NCI-H2227 (cell line): ENCODE measurements around the gene OSBP2.

Source experiments
- DNase-seq: peaks from one replicate; lab custom pipeline; 2025; ENCODE audit not compliant: unreplicated experiment; lab: John Stamatoyannopoulos, UW

The OSBP2 gene

GRCh38 chr22:30867746-30868662, 173.3 kb downstream of the OSBP2 start:
- DNase-seq: no peak

DNA sequence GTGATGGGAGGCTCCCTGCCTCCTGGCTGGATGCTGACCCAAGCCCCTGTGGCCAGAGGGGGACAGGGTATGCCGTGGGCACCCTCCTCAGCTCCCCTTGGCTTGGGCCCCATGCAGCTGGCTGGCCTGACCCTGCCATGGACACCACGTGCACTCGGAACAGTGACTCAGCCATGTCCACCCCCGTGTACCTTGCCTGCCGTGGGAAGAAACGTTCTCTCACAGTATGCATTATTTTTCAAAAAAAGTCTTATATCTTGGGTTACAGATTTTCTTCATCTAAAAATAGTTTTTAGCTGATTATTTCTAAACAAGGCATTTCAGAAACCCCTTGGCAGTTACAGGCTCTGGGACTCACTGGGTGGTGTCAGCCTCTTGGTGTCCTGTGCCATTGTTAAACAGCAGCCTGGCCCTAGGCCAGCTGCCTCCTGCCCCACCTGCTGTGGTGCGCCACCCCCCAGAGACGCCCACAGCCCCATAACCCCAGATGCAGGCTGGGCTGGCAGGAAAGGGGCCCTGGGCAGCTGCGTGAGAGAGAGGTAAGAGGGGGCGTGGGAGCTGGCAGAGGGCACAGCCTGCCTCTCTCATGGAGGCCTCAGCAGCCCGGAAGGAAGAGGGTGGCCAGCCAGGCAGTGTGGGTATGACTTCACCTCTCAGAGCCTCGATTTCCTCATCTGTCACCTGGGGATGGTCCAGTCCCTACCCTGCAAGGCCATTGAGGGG, 174.2 kb downstream of the OSBP2 start:
- DNase-seq: no peak

GRCh38 chr22:30869667-30870395, 175.2 kb downstream of the OSBP2 start:
- no peak for DNase-seq

DNA sequence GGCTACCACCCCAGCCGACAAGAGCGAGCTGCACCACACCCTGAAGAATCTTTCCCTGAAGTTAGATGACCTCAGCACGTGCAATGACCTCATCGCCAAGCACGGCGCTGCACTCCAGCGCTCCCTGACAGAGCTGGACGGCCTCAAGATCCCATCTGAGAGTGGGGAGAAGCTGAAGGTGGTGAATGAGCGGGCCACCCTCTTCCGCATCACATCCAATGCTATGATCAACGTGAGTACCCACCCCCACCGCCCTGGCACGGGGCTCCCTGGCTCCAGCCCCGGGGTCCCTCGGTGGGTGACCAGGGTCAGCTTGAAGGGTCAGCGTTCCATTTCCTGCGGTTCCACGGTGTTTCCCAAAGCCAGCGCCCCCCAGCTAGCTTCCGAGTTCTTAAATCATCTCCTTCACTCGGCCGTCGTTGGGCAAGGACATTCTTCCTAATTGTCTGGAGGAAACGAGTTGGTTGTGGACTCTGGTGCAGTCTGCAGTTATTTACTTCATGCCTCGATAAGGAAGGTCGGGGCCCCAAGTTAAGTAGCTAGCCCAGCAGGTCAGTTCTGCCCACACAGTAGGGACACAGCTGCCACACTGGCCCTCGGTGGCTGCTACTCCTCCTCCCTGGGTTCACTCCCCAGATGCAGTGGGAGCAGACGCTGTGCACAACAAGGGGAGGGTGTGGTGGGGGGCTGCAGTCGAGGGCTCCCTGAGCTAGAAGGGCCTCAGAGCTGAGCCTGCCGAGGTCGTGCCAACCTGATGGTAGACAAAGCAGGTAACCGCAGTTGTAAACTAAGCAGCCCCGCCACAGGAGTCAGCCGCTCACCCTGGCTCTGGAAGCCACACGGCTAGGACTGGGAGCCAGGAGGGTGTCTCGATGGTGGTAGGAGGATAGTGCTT, 176.0 kb downstream of the OSBP2 start:
- no peak for DNase-seq

DNA sequence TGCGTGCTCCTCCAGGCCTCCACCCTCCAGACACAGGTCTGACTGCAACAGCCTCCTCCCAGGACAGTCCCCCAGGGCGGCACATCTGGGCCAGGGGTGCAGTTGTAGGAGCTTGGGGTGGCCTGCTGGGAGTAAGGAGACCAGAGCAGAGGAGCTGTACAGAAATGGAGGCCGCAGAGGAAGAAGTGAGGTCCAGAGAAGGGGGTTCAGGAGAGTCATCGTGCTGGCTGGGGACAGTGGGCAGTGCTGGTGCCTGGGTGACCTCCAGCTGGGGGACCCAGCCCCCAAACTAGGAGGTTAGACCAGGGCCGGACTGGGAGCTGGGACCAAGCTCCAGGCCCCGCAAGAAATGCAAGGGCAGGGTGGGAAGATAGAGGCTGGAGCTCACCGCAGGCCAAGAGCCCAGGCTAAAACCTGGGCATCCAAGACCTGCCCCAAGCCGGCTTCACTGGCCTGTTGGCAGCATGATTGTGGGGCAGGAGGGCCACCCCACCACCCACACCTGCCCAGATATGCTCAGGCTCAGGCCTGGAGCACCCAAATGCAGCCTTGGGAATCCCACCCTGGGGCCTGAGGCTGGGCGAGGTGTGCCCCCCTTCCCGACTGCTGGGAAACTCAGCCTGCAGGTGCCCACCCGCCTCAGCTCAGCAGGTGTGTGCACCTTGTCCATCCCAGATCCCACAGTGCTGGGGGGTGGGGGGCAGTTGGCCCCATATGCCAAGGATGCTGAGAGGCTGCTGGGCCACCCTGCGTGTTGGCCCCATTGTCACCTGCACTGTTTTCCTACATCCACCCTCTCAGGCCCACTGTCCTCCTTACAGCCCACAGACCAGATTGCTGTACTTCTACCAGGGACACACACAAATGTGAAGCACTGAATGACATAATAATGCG, 177.0 kb downstream of the OSBP2 start:
- no peak for DNase-seq

DNA sequence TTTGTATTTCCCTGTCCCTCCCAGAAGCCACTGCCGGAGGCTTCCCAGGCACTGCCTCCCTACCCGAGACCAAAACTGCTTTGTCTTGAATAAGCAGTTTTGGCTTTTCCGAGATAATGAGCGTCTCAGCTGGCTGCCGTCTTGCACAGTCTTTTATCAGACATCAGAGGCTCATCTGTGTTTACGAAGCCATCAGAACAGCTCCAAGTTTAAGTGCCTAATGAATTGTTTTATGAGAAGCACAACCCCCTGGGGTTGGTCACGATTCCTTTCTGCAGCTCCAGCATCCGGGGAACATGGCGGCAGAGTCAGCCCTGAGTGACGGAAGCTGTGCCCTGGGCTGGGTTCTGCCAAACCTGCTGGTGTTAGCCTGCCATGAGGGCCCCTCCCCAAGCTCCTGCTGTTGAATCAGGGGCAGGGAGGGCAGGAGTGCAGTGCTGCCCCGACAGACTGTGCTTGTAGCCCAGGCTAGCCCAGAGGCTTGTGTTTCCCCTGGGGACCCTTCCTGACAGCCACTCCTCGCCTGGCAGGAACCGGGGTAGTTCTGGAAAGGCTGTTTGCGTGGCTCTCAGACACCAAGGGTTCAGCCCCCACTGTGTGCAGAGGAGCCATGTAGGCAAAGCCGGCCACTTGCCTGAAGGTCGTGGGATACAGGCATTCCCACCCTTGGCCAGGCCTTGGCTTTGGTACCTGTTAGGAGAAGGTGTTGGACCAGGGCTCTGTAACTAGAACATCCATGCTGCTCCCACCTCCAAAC, 177.8 kb downstream of the OSBP2 start:
- peak; percentile 79 for DNase-seq

- no peak for DNase-seq
Measured at GRCh38 chr22:30873086-30873650, 178.5 kb downstream of the OSBP2 start.

GRCh38 chr22:30873661-30874060, 179.0 kb downstream of the OSBP2 start:
- no peak for DNase-seq

GRCh38 chr22:30874431-30875370, 180.0 kb downstream of the OSBP2 start:
- DNase-seq: no peak

DNA sequence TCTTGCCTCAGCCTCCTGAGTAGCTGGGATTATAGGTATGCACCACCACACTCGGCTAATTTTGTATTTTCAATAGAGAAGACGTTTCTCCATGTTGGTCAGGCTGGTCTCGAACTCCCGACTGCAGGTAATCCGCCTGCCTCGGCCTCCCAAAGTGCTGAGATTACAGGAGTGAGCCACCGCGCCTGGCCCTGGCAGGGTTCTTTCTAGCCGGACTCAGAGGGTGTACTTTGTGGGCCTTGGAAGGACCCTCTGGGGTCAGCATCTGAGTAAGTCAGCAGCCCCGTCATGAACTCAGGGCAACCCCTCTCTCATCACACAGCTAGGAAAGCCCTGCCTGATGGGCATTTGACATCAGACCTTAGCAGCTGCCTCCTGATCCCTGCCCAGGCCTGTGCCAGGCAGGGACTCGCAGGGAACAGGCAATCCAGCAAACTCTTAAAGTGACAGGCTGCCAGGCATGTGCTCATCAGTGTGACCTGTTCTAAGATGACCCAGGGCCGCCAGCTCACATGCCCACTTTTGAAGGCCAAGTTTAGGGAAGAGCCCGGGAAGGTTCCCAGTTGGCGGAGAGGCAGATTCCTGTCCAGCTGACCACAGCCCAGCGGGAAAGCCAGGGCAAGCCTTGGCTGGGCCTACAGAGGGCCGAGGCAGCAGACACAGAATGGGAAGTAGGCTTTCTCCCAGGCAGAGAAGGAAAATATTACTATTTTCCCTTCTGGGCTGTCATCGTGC, 181.0 kb downstream of the OSBP2 start:
- DNase-seq: no peak

GRCh38 chr22:30876221-30876751, 181.6 kb downstream of the OSBP2 start:
- no peak for DNase-seq

DNA sequence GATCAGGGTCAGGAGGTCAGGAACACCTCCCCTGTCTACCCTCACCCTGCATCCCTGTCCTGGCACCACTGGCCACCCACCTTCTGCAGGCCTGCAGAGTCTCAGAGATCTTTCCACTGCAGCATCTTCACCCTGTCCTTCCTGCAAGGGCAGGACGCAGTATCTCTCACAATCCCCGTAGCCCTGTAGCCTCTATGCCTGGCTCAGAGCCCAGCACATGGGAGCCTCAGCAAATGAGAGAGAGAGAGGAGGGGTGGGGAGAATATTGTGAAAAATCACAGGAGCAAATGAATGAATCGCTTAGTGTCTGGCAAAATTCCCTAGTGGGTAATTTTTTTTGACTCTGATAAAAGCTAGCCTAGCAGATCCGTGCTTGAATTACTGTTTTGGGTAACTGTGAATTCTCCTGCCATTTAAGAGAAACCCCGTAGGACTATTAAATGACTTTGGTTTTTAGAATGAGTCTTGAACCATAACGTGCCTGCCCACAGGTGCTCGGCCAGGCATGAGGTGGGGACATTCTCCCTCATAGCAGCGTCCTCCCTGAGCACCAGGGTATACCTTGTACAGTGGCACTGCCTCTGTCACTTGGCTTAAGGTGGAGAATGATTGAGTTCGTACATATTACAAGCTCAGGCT, 182.4 kb downstream of the OSBP2 start:
- no peak for DNase-seq

DNA sequence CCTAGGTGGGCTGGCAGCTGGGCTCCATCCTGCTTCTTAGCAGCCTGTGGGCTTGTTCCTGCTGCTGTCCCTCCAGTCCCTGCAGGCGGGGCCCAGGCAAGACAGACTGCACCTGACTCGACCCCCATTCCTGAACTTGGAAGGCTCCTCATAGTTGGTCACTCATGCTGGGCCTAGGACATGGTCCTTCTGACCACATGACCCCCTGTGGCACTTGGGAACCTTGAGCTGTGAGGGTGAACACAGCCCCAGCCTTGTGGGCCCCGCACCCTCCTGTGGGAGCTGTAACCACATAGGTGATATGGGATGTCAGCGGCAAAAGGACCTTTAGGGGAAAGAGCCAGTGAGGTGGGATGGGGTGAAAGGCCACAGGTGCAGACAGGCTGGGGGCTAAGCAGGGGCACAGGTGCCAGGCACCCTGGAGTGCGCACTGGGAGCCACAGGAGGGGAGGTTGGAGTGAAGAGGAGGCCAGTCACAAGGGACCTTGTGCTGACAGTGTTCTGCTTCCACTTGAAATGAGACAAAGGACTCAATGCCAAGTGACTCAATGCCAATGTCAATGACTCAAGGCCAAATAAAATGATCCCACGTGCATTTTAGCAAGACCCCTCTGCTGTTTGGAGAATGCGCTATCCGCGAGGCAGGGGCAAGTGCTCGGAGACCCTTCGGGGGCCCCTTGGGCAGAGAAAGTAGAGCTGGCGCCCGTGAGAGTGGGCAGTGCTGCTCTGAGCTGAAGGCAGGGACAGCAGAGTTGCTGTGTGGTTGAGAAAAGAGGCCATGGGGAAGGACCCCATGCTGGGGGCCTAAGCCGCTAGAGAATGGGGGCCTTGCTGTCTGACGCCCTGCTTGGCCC, 183.2 kb downstream of the OSBP2 start:
- no peak for DNase-seq

- DNase-seq: no peak
Measured at GRCh38 chr22:30878516-30879414, 184.1 kb downstream of the OSBP2 start.
